Measurements from ENCODE around the gene JAKMIP1. TPM values are rescaled to one million over a fixed set of nuclear protein-coding genes. Genes with fewer than 3 reads are reported as not detected.
A peak's percentile ranks its signal among the peaks of the same experiment; 100 is the strongest.

Gene JAKMIP1
- total and polyA plus RNA-seq, 2 of the 13 experiments (the other 11 are each of a cell fraction or from before 2014, with no cell fraction given): not detected

DNA sequence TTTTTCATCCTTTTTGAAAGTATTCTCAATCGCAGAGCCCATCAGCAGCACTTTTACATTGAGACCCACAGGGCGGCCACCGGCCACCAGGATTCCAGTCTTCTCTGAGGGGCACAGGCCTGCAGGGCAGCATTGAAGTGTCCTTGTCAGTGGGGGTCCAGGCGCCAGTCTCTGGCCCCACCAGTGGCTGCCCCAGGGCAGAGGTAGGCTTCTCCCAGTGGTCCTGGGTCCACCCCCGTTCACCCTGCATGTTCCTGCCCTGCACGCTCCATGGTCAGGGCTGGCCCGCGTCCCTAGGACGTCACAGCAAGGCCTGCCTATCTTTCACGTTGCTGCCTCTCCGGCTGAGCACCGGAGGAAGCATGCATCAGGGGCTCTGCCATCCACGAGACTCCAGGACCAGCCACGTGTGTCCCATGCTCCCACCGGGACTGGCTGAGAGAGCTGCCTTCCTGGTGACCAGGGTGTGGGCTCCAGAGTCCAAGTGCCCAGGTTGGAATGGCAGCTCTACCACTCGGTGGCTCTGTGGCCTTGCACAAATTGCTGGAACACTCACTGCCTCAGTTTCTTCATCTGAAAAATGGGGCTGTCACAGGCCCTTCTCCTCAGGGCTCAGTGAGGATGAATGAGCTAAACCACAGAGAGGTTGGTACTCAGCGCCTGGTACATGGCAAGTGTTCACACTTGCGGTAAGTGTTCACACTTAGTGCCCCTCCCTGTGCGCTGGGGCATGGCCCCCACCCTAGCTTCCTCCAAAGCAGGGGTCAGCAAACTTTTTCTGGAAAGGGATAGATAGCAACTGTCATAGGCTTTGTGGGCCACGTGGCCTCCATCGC is 30.7 kb upstream of the JAKMIP1 start:
- FAIRE-seq: no peak
- ChIA-PET POLR2A (no interaction called here), CTCF (ENCODE audit: low intra/inter-chr PET ratio, low total read pairs) (no interaction called here)
- H2AFZ ChIP-seq (ENCODE audit: low read length): no peak overlapping the region
- no peaks in the 10 kb centered on the region for H4K20me1 ChIP-seq (ENCODE audit: insufficient read depth, low read length)
- 51% methylated on average over 12 of the region's 21 CpGs for WGBS (ENCODE audit: low lambda C conversion rate)
- H3K79me2 ChIP-seq (ENCODE audit: insufficient read depth, low read length): no peaks in the 10 kb centered on the region
- H3K9ac ChIP-seq (ENCODE audit: insufficient read depth, low read depth, low read length): no peak overlapping the region
- DNase-seq (ENCODE audit: low spot score): no peak
- ATAC-seq: no peak
- H3K27me3 ChIP-seq (ENCODE audit: control insufficient read depth in 1 of 2, insufficient read depth in 2 of 2, low read length in 2 of 2): peaks cover 3 to 16% of the 10 kb centered on the region in 2 experiments; a peak in 3 of 5 replicates
- TF ChIP-seq SOX13 (IDR thresholded peaks at IDR 0.05) (no peak), SOX13 (CRISPR knock-in tag; conservative IDR thresholded peaks at IDR 0.05 in 1 of 2, IDR thresholded peaks at IDR 0.05 in 1 of 2) (no peak), ZNF629 (CRISPR knock-in tag; conservative IDR thresholded peaks at IDR 0.05) (0 out of 2 replicates have a peak, but pooled peaks have one; percentile 19), MIER2 (CRISPR knock-in tag; IDR thresholded peaks at IDR 0.05) (no peak), STAG1 (CRISPR knock-in tag; IDR thresholded peaks at IDR 0.05) (no peak)
- TF ChIP-seq, protein P1, sequence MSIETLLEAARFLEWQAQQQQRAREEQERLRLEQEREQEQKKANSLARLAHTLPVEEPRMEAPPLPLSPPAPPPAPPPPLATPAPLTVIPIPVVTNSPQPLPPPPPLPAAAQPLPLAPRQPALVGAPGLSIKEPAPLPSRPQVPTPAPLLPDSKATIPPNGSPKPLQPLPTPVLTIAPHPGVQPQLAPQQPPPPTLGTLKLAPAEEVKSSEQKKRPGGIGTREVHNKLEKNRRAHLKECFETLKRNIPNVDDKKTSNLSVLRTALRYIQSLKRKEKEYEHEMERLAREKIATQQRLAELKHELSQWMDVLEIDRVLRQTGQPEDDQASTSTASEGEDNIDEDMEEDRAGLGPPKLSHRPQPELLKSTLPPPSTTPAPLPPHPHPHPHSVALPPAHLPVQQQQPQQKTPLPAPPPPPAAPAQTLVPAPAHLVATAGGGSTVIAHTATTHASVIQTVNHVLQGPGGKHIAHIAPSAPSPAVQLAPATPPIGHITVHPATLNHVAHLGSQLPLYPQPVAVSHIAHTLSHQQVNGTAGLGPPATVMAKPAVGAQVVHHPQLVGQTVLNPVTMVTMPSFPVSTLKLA (IDR thresholded peaks at IDR 0.05): peak; percentile 81
- TF ChIP-seq, protein P2, sequence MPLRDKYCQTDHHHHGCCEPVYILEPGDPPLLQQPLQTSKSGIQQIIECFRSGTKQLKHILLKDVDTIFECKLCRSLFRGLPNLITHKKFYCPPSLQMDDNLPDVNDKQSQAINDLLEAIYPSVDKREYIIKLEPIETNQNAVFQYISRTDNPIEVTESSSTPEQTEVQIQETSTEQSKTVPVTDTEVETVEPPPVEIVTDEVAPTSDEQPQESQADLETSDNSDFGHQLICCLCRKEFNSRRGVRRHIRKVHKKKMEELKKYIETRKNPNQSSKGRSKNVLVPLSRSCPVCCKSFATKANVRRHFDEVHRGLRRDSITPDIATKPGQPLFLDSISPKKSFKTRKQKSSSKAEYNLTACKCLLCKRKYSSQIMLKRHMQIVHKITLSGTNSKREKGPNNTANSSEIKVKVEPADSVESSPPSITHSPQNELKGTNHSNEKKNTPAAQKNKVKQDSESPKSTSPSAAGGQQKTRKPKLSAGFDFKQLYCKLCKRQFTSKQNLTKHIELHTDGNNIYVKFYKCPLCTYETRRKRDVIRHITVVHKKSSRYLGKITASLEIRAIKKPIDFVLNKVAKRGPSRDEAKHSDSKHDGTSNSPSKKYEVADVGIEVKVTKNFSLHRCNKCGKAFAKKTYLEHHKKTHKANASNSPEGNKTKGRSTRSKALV (CRISPR knock-in tag; IDR thresholded peaks at IDR 0.05): no peak
- intact Hi-C loops (cut with micrococcal nuclease; ENCODE audit: unreplicated experiment): no loop called here
- H3K27ac ChIP-seq (ENCODE audit: extremely low read length, insufficient read depth, low read length): no peak overlapping the region
- H3K36me3 ChIP-seq (replicated peaks in 1 of 2; ENCODE audit: control insufficient read depth in 1 of 2, insufficient read depth in 2 of 2, low read length in 2 of 2): no peaks in the 10 kb centered on the region
- no peaks in the 10 kb centered on the region for H3K4me1 ChIP-seq (ENCODE audit: insufficient read depth, low read length)
- no TSS peak for BruUV-seq (replicated peaks)
- H3K4me2 ChIP-seq (ENCODE audit: low read depth, low read length): no peak overlapping the region
- in situ Hi-C loops (cut with HindIII; ENCODE audit: extremely low pct_ligation_motif_present, low pct_unique_long_range_greater_than_20kb): loop anchor here (25.0 kb wide), 1 partner anchor 331 kb away; no protein-coding TSS in a partner anchor
- H3K9me3 ChIP-seq (ENCODE audit: low read length): no peaks in the 10 kb centered on the region
- H3K4me3 ChIP-seq (replicated peaks in 1 of 3; ENCODE audit: insufficient read depth in 1 of 3, low read depth in 2 of 3, low read length in 3 of 3): no peak overlapping the region
